A673 (cell line): ENCODE measurements around the gene GCAT.

ENCODE experiments used
- EZH2 ChIP-seq: fragments of 200-600 bp; sonication (generic); IDR thresholded peaks from 2 replicates; pipeline ENCODE4 v1.6.1; 2017; ENCODE audit warnings: borderline replicate concordance, low read depth, mild to moderate bottlenecking, mixed read lengths, antibody characterized with exemption, low read length; ENCODE audit not compliant: poor library complexity, severe bottlenecking
- TF ChIP-seq, protein P1 (sequence below): fragments of 300-800, 200-600 bp; sonication (generic); conservative IDR thresholded peaks from 2 replicates; pipeline ENCODE4 v1.5.1; 2017; ENCODE audit warnings: low read depth, mild to moderate bottlenecking, antibody characterized with exemption, low read length, moderate library complexity, mixed read lengths

DNA sequence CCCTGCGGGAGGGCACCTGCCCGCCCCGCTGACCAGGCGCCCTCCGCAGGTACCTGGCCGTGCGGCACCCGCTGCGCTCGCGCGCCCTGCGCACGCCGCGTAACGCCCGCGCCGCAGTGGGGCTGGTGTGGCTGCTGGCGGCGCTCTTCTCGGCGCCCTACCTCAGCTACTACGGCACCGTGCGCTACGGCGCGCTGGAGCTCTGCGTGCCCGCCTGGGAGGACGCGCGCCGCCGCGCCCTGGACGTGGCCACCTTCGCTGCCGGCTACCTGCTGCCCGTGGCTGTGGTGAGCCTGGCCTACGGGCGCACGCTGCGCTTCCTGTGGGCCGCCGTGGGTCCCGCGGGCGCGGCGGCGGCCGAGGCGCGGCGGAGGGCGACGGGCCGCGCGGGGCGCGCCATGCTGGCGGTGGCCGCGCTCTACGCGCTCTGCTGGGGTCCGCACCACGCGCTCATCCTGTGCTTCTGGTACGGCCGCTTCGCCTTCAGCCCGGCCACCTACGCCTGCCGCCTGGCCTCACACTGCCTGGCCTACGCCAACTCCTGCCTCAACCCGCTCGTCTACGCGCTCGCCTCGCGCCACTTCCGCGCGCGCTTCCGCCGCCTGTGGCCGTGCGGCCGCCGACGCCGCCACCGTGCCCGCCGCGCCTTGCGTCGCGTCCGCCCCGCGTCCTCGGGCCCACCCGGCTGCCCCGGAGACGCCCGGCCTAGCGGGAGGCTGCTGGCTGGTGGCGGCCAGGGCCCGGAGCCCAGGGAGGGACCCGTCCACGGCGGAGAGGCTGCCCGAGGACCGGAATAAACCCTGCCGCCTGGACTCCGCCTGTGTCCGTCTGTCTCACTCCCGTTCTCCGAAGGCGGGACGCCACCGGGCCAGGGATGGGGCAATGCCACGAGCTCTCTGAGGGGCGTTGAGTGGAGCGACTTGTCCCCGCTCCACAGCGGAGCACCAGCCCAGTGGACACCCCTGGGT lies 17.2 kb downstream of the GCAT start:
- TF ChIP-seq, protein P1, sequence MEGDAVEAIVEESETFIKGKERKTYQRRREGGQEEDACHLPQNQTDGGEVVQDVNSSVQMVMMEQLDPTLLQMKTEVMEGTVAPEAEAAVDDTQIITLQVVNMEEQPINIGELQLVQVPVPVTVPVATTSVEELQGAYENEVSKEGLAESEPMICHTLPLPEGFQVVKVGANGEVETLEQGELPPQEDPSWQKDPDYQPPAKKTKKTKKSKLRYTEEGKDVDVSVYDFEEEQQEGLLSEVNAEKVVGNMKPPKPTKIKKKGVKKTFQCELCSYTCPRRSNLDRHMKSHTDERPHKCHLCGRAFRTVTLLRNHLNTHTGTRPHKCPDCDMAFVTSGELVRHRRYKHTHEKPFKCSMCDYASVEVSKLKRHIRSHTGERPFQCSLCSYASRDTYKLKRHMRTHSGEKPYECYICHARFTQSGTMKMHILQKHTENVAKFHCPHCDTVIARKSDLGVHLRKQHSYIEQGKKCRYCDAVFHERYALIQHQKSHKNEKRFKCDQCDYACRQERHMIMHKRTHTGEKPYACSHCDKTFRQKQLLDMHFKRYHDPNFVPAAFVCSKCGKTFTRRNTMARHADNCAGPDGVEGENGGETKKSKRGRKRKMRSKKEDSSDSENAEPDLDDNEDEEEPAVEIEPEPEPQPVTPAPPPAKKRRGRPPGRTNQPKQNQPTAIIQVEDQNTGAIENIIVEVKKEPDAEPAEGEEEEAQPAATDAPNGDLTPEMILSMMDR = no peak; the same call in 1 of the 2 replicates
- TF ChIP-seq EZH2 = no peak
